ENCODE measurements around the gene ANKFN1.

The ANKFN1 gene

GRCh38 chr17:56510554-56511342 is 357.5 kb downstream of the ANKFN1 start:
- Histone ChIP-seq H3K36me3 (ENCODE audit: insufficient read depth, low read length) (no peaks in the 10 kb centered on the region), H3K9ac (ENCODE audit: low read depth, low read length, poor library complexity, severe bottlenecking) (no peak overlapping the region), H2AFZ (ENCODE audit: low read length) (no peak overlapping the region), H4K20me1 (ENCODE audit: insufficient read depth, low read length, poor library complexity, severe bottlenecking) (no peaks in the 10 kb centered on the region), H3K9me2 (replicated peaks; ENCODE audit: low read depth, low read length) (no peaks in the 10 kb centered on the region), H3K9me3 (ENCODE audit: insufficient read depth, low read depth, low read length) (no peaks in the 10 kb centered on the region), H3F3A (ENCODE audit: low read depth) (no peaks in the 10 kb centered on the region), H3K4me2 (ENCODE audit: low read depth, low read length, poor library complexity, severe bottlenecking) (no peak overlapping the region), H3K4me3 (ENCODE audit: low read length, poor library complexity, severe bottlenecking) (no peak overlapping the region), H3K27me3 (ENCODE audit: insufficient read depth, low read length, poor library complexity, severe bottlenecking) (no peaks in the 10 kb centered on the region), H3K4me1 (ENCODE audit: insufficient read depth, low read length, poor library complexity, severe bottlenecking) (peaks cover 7% of the 10 kb centered on the region), H3K79me2 (ENCODE audit: insufficient read depth, low read length) (no peaks in the 10 kb centered on the region)
- TF ChIP-seq EZH2phosphoT487 (IDR thresholded peaks at IDR 0.05; ENCODE audit: borderline replicate concordance) (no peak), CTCF (conservative IDR thresholded peaks at IDR 0.05; ENCODE audit: low read length) (no peak)

DNA sequence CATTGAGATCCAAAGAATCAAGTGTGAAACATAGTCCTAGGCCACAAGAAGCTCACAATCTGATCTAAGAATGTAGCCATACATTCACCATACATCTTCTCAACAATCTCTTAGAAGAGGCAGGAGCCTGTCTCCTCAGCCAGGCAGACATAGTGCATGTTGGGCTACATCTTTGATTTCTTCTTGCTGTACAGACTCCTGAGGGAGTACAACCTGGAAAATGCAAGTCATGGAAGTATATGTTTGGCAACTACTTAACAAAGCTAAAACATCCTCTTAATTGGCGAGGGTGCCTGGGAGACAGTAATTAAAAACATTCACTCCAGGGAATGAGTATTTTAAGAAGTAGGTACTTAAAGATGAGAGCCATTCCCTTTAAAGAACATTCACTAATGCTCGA is 361.0 kb downstream of the ANKFN1 start:
- Histone ChIP-seq H3K79me2 (ENCODE audit: insufficient read depth, low read length) (no peaks in the 10 kb centered on the region), H3K9me3 (ENCODE audit: insufficient read depth, low read depth, low read length) (no peaks in the 10 kb centered on the region), H3K27me3 (ENCODE audit: insufficient read depth, low read length, poor library complexity, severe bottlenecking) (no peaks in the 10 kb centered on the region), H3F3A (ENCODE audit: low read depth) (no peaks in the 10 kb centered on the region), H3K4me1 (ENCODE audit: insufficient read depth, low read length, poor library complexity, severe bottlenecking) (no peaks in the 10 kb centered on the region), H3K4me3 (ENCODE audit: low read length, poor library complexity, severe bottlenecking) (no peak overlapping the region), H2AFZ (ENCODE audit: low read length) (no peak overlapping the region), H3K4me2 (ENCODE audit: low read depth, low read length, poor library complexity, severe bottlenecking) (no peak overlapping the region), H3K36me3 (ENCODE audit: insufficient read depth, low read length) (no peaks in the 10 kb centered on the region), H4K20me1 (ENCODE audit: insufficient read depth, low read length, poor library complexity, severe bottlenecking) (no peaks in the 10 kb centered on the region), H3K9ac (ENCODE audit: low read depth, low read length, poor library complexity, severe bottlenecking) (no peak overlapping the region), H3K9me2 (replicated peaks; ENCODE audit: low read depth, low read length) (no peaks in the 10 kb centered on the region)
- no peak for TF ChIP-seq EZH2phosphoT487 (IDR thresholded peaks at IDR 0.05; ENCODE audit: borderline replicate concordance)
- TF ChIP-seq CTCF (conservative IDR thresholded peaks at IDR 0.05; ENCODE audit: low read length) = no peak

DNA sequence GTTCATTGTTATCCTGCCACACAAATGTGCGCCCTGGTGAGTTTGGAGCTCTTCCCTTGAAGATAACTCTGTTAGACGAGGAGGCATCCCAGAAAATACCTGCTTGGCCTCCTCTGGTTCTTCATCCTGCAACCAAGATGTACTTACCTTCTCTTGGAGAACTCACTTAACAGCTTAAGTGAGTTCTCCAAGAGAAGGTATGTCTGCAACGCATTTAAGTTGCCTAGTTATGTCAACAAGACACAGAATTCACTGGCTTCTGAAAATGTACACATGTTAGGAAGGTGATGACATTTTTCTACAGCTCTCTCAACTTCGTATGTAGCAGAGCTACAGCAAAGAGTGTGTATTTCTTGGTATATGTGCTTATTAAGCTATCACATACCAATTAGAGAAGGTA is 361.6 kb downstream of the ANKFN1 start:
- Histone ChIP-seq H3K79me2 (ENCODE audit: insufficient read depth, low read length) (no peaks in the 10 kb centered on the region), H2AFZ (ENCODE audit: low read length) (no peak overlapping the region), H3K4me1 (ENCODE audit: insufficient read depth, low read length, poor library complexity, severe bottlenecking) (no peaks in the 10 kb centered on the region), H3K27me3 (ENCODE audit: insufficient read depth, low read length, poor library complexity, severe bottlenecking) (no peaks in the 10 kb centered on the region), H3F3A (ENCODE audit: low read depth) (no peaks in the 10 kb centered on the region), H3K9me3 (ENCODE audit: insufficient read depth, low read depth, low read length) (no peaks in the 10 kb centered on the region), H3K4me2 (ENCODE audit: low read depth, low read length, poor library complexity, severe bottlenecking) (no peak overlapping the region), H3K9me2 (replicated peaks; ENCODE audit: low read depth, low read length) (no peaks in the 10 kb centered on the region), H3K36me3 (ENCODE audit: insufficient read depth, low read length) (no peaks in the 10 kb centered on the region), H4K20me1 (ENCODE audit: insufficient read depth, low read length, poor library complexity, severe bottlenecking) (no peaks in the 10 kb centered on the region), H3K4me3 (ENCODE audit: low read length, poor library complexity, severe bottlenecking) (no peak overlapping the region), H3K9ac (ENCODE audit: low read depth, low read length, poor library complexity, severe bottlenecking) (no peak overlapping the region)
- no peak for TF ChIP-seq CTCF (conservative IDR thresholded peaks at IDR 0.05; ENCODE audit: low read length)
- no peak for TF ChIP-seq EZH2phosphoT487 (IDR thresholded peaks at IDR 0.05; ENCODE audit: borderline replicate concordance)

All from Loucy (cell line).